Endodermal cell (in vitro differentiated cells): ENCODE measurements around the gene RBPJL. TPM values are rescaled to one million over a fixed set of nuclear protein-coding genes. Genes with fewer than 3 reads are reported as not detected.

ENCODE experiments used
- DNase-seq: peaks from one replicate; pipeline ENCODE4 v3.0.0-alpha.2; 2017
- H3K27ac ChIP-seq: 2 replicates; pipeline ENCODE4 v1.5.1; 2013; ENCODE audit warnings: mild to moderate bottlenecking, low read depth, low read length, moderate library complexity
- H3K27me3 ChIP-seq: 2 replicates; pipeline ENCODE4 v1.6.1; 2013; ENCODE audit warnings: mild to moderate bottlenecking, low read length, moderate library complexity; ENCODE audit not compliant: insufficient read depth, control insufficient read depth, poor library complexity, severe bottlenecking
- H3K36me3 ChIP-seq: 2 replicates; pipeline ENCODE4 v1.7.0; 2013; ENCODE audit warnings: mild to moderate bottlenecking, low read length, moderate library complexity; ENCODE audit not compliant: control insufficient read depth, insufficient read depth
- H3K4me1 ChIP-seq: one replicate; pipeline ENCODE4 v1.7.0; 2013; ENCODE audit warnings: low read length; ENCODE audit not compliant: control insufficient read depth, insufficient read depth
- H3K4me3 ChIP-seq: 2 replicates; pipeline ENCODE4 v1.5.1; 2013; ENCODE audit warnings: mild to moderate bottlenecking, low read length, moderate library complexity
- H3K9ac ChIP-seq: 2 replicates; pipeline ENCODE4 v1.6.1; 2013; ENCODE audit warnings: mild to moderate bottlenecking, low read length, moderate library complexity; ENCODE audit not compliant: poor library complexity, severe bottlenecking; ENCODE audit errors: extremely low read depth
- H3K9me3 ChIP-seq: 2 replicates; pipeline ENCODE4 v1.6.1; 2013; ENCODE audit warnings: mild to moderate bottlenecking, low read length, moderate library complexity; ENCODE audit not compliant: control insufficient read depth
- H3K27ac Mint-ChIP-seq: 2 replicates; pipeline ENCODE4 v1.8.0; 2020; ENCODE audit warnings: mixed read lengths
- H3K27me3 Mint-ChIP-seq: 2 replicates; pipeline ENCODE4 v1.8.0; 2021; ENCODE audit warnings: mild to moderate bottlenecking, mixed read lengths; ENCODE audit not compliant: insufficient read depth
- H3K36me3 Mint-ChIP-seq: 2 replicates; pipeline ENCODE4 v1.8.0; 2020; ENCODE audit warnings: low read depth, mixed read lengths
- H3K4me1 Mint-ChIP-seq: 2 replicates; pipeline ENCODE4 v1.8.0; 2020; ENCODE audit warnings: mixed read lengths
- H3K4me3 Mint-ChIP-seq: 2 replicates; pipeline ENCODE4 v1.8.0; 2020; ENCODE audit warnings: mild to moderate bottlenecking, moderate library complexity, mixed read lengths
- H3K9me3 Mint-ChIP-seq: 2 replicates; pipeline ENCODE4 v1.8.0; 2020; ENCODE audit warnings: mild to moderate bottlenecking, mixed read lengths
- CTCF ChIP-seq: fragments of 200-600 bp; sonication (generic); conservative IDR thresholded peaks from 2 replicates; pipeline ENCODE4 v1.5.0; 2021; ENCODE audit warnings: antibody characterized with exemption, mild to moderate bottlenecking
- WGBS, 2 experiments: methylation state at CpG; one replicate each; pipeline versions ENCODE4 v1.1.5 to v1.1.7; 2013; ENCODE audit warnings: missing lambda C conversion rate in 2 of 2, mixed read lengths in 1 of 2; ENCODE audit not compliant: insufficient coverage in 1 of 2, insufficient read length in 1 of 2; 5-methylcytosine and 5-hydroxymethylcytosine counted together
- total RNA-seq, 2 donors: library from RNA; stranded (reverse); fragmentation: NEBNext Ultra II Directional in 1 of 2; extraction: Animal tissue kit (Norgen Biotek cat#: 25700) in 1 of 2; gene quantifications; 2 replicates in 1 of 2; 3 replicates in 1 of 2; pipeline ENCODE4 v1.2.1, GENCODE V29; 2021

The RBPJL gene
- total RNA-seq, 2 donors from 2014 or later = not detected

DNA sequence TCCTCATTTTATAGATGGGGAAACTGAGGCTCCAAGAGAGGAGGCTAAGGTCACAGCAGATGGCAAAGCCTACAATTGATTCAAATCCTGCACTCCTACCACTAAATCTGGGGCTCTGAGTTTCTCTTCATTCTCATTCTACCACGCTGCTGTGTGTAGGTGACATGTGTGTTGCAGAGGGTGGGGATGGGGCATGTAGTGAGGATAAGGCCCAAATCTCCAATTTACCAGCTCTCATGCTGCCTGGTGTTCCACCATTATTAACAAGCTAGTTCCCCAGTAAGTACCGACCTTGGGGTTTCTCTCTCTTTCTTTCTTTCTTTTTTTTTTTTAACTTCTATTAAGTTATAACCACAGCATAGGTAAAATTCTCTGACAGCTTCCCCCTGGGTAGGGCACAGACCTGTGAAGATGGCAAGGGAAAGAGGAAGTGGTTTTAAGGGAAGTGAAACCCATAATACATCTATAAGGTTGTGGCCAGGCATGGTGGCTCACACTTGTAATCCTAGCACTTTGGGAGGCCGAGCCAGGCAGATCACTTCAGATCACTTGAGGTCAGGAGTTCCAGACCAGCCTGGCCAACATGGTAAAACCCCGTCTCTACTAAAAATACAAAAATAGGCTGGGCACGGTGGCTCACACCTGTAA is 14.4 kb downstream of the RBPJL start:
- no peak for TF ChIP-seq CTCF
- H3K4me3 Mint-ChIP-seq = no peak overlapping the region
- DNase-seq = no peak
- peaks cover 9% of the 10 kb centered on the region for H3K4me1 Mint-ChIP-seq
- H3K9me3 ChIP-seq = no peaks in the 10 kb centered on the region
- H3K27ac Mint-ChIP-seq = no peak overlapping the region
- peaks cover 9% of the 10 kb centered on the region for H3K36me3 ChIP-seq
- H3K4me3 ChIP-seq = no peak overlapping the region
- H3K9me3 Mint-ChIP-seq = no peaks in the 10 kb centered on the region
- no peak overlapping the region for H3K27ac ChIP-seq
- no peaks in the 10 kb centered on the region for H3K27me3 ChIP-seq
- H3K27me3 Mint-ChIP-seq = peaks cover 6% of the 10 kb centered on the region
- WGBS, 2 experiments = 50 to 73% methylated on average over 2 to 4 of the region's 5 CpGs
- peaks cover 4% of the 10 kb centered on the region for H3K36me3 Mint-ChIP-seq
- H3K9ac ChIP-seq = no peak overlapping the region
- no peaks in the 10 kb centered on the region for H3K4me1 ChIP-seq

GRCh38 chr20:45322952-45323383 is 16.3 kb downstream of the RBPJL start:
- H3K4me3 ChIP-seq = no peak overlapping the region
- Mint-ChIP-seq H3K4me3 (no peak overlapping the region), H3K36me3 (peaks cover 15% of the 10 kb centered on the region), H3K27ac (no peak overlapping the region), H3K9me3 (no peaks in the 10 kb centered on the region), H3K27me3 (no peaks in the 10 kb centered on the region), H3K4me1 (peaks cover 9% of the 10 kb centered on the region)
- H3K4me1 ChIP-seq = no peaks in the 10 kb centered on the region
- H3K27me3 ChIP-seq = no peaks in the 10 kb centered on the region
- peak; percentile 56 for TF ChIP-seq CTCF
- H3K27ac ChIP-seq = no peak overlapping the region
- H3K9ac ChIP-seq = no peak overlapping the region
- DNase-seq = no peak
- H3K36me3 ChIP-seq = peaks cover 24% of the 10 kb centered on the region
- WGBS, 2 experiments = 75 to 77% methylated on average over 4 to 7 of the region's 7 CpGs
- no peaks in the 10 kb centered on the region for H3K9me3 ChIP-seq

GRCh38 chr20:45323731-45324130 is 17.1 kb downstream of the RBPJL start:
- no peak for DNase-seq
- Histone ChIP-seq H3K27me3 (no peaks in the 10 kb centered on the region), H3K9ac (no peak overlapping the region), H3K27ac (no peak overlapping the region), H3K36me3 (peaks cover 32% of the 10 kb centered on the region), H3K4me1 (no peaks in the 10 kb centered on the region), H3K4me3 (no peak overlapping the region), H3K9me3 (no peaks in the 10 kb centered on the region)
- H3K27ac Mint-ChIP-seq = no peak overlapping the region
- H3K4me3 Mint-ChIP-seq = no peak overlapping the region
- TF ChIP-seq CTCF = no peak
- H3K27me3 Mint-ChIP-seq = no peaks in the 10 kb centered on the region
- no peaks in the 10 kb centered on the region for H3K9me3 Mint-ChIP-seq
- H3K4me1 Mint-ChIP-seq = peaks cover 9% of the 10 kb centered on the region
- H3K36me3 Mint-ChIP-seq = peaks cover 22% of the 10 kb centered on the region
